HEK293T (cell line): Measurements from ENCODE around the gene HSPBP1.

Experiments used
- ARNT ChIP-seq: fragments of 450-650 bp; IDR thresholded peaks from 2 replicates; pipeline ENCODE4 v1.6.1; 2017; ENCODE audit warnings: mild to moderate bottlenecking
- BHLHE40 ChIP-seq: fragments of 450-650 bp; IDR thresholded peaks from 2 replicates; pipeline ENCODE4 v1.6.1; 2016; ENCODE audit warnings: mild to moderate bottlenecking, moderate library complexity, borderline replicate concordance
- CTBP1 ChIP-seq: fragments of 450-650 bp; IDR thresholded peaks from 2 replicates; pipeline ENCODE4 v1.6.1; 2016; ENCODE audit warnings: borderline replicate concordance
- ELF4 ChIP-seq: fragments of 450-650 bp; IDR thresholded peaks from 2 replicates; pipeline ENCODE4 v1.6.1; 2017; ENCODE audit warnings: antibody characterized with exemption
- FOXK2 ChIP-seq: fragments of 450-650 bp; IDR thresholded peaks from 2 replicates; pipeline ENCODE4 v1.6.1; 2016; ENCODE audit warnings: mild to moderate bottlenecking
- FOXM1 ChIP-seq: fragments of 450-650 bp; IDR thresholded peaks from 2 replicates; pipeline ENCODE4 v1.6.1; 2017; ENCODE audit warnings: mild to moderate bottlenecking, borderline replicate concordance
- HDGF ChIP-seq: fragments of 450-650 bp; IDR thresholded peaks from 2 replicates; pipeline ENCODE4 v1.6.1; 2017; ENCODE audit warnings: antibody characterized with exemption, borderline replicate concordance
- L3MBTL2 ChIP-seq: fragments of 450-650 bp; conservative IDR thresholded peaks from 2 replicates; pipeline ENCODE4 v1.6.1; 2016; ENCODE audit warnings: mild to moderate bottlenecking
- LEF1 ChIP-seq: fragments of 450-650 bp; IDR thresholded peaks from 2 replicates; pipeline ENCODE4 v1.6.1; 2017; ENCODE audit warnings: mild to moderate bottlenecking, borderline replicate concordance
- NFRKB ChIP-seq: fragments of 450-650 bp; IDR thresholded peaks from 2 replicates; pipeline ENCODE4 v1.6.1; 2016; ENCODE audit warnings: mild to moderate bottlenecking, moderate library complexity
- SP1 ChIP-seq: fragments of 450-650 bp; IDR thresholded peaks from 2 replicates; pipeline ENCODE4 v1.6.1; 2017
- SUZ12 ChIP-seq: fragments of 450-650 bp; IDR thresholded peaks from 2 replicates; pipeline ENCODE4 v1.6.1; 2016; ENCODE audit warnings: mild to moderate bottlenecking

DNA sequence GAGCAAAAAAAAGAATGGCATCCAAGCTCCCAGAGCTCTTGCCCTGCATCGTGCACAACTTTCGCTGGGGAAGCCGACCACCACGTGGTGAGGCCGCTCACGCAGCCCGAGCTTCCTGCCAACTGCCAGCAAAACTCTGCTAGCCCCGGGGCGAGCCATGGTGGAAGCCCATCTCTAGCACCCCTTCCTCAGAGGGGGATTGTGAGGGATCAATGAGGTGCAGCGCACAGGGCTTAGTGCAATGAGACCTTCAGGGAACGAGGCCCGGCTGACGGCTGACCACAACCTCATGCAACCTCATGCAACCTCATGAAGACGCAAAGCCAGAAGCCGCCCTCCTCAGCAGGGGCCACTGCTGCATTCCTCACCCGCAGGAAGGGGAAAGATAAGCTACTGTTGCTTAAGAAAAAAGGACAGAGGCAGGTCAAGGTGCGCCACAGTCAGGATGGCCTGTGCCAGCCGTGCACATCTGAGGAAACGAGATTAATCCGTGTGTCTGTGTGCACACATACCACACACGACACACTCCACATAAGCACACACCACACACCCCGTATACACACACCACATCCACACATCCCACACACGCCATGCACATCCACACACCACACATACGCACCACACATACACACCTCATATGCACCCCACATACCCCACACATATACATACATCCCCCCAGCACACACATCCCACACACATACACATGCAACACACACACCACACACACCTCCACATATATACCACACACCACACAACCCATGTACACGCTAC, 9.6 kb downstream of the HSPBP1 start:
- TF ChIP-seq LEF1 = no peak
- TF ChIP-seq L3MBTL2 = no peak
- TF ChIP-seq CTBP1 = no peak
- TF ChIP-seq FOXK2 = no peak
- TF ChIP-seq NFRKB = no peak
- no peak for TF ChIP-seq SP1
- no peak for TF ChIP-seq ARNT
- TF ChIP-seq SUZ12 = no peak
- TF ChIP-seq HDGF = no peak
- no peak for TF ChIP-seq ELF4
- TF ChIP-seq BHLHE40 = no peak
- no peak for TF ChIP-seq FOXM1
